Left ventricle myocardium superior (tissue), 1 donor: ENCODE results near the gene TNFRSF17. TPM values are rescaled to one million over a fixed set of nuclear protein-coding genes. Genes with fewer than 3 reads are reported as not detected.

Experiments
- ATAC-seq: fragments of 200-7000 bp; cut with Tn5 transposase; one replicate; pipeline ENCODE4 v1.9.1; 2020; ENCODE audit warnings: mild to moderate bottlenecking, moderate library complexity
- DNase-seq: peaks from one replicate; pipeline ENCODE4 v3.0.0-alpha.2; 2020
- intact Hi-C: fragments of 100-400 bp; cut with micrococcal nuclease; formaldehyde crosslinking; loops from one replicate; pipeline ENCODE4 v1.11.0; 2022
- total RNA-seq: library from RNA; stranded (reverse); fragmentation: NEBNext Ultra II Directional; extraction: Animal tissue kit (Norgen Biotek cat#: 25700); gene quantifications from one replicate; pipeline ENCODE4 v1.2.1, GENCODE V29; 2021
- donor health status: DM: no; HTN: yes; CAD: no; lungs with severe emphysema.

TNFRSF17 gene
- total RNA-seq, 1 donor from 2014 or later: not detected

- ATAC-seq (peak; percentile 89), DNase-seq (peak; percentile 43)
- intact Hi-C loops: no loop called here
These were observed 29.4 kb downstream of the TNFRSF17 start for GRCh38 chr16:11994143-11995119.

GRCh38 chr16:11996433-11997330, 31.7 kb downstream of the TNFRSF17 start:
- intact Hi-C loops: no loop called here
- DNase-seq (no peak), ATAC-seq (no peak)

- peak; percentile 35 for ATAC-seq
- intact Hi-C loops: no loop called here
- DNase-seq: no peak
These were observed 35.0 kb downstream of the TNFRSF17 start for GRCh38 chr16:12000032-12000431.

- intact Hi-C loops: no loop called here
- peak; percentile 79 for ATAC-seq
- no peak for DNase-seq
These were observed 37.5 kb downstream of the TNFRSF17 start for GRCh38 chr16:12002447-12003006.

GRCh38 chr16:12006637-12007036, 41.6 kb downstream of the TNFRSF17 start:
- ATAC-seq (no peak), DNase-seq (no peak)
- intact Hi-C loops: no loop called here

- ATAC-seq (no peak), DNase-seq (no peak)
- intact Hi-C loops: no loop called here
These were observed 44.5 kb downstream of the TNFRSF17 start for GRCh38 chr16:12009462-12009861.

GRCh38 chr16:12009922-12010321, 44.9 kb downstream of the TNFRSF17 start:
- DNase-seq: no peak
- intact Hi-C loops: no loop called here
- no peak for ATAC-seq

- intact Hi-C loops: no loop called here
- ATAC-seq: peak; percentile 53
- no peak for DNase-seq
These were observed 45.6 kb downstream of the TNFRSF17 start for GRCh38 chr16:12010388-12011251.

GRCh38 chr16:12011565-12011964, 46.6 kb downstream of the TNFRSF17 start:
- ATAC-seq (no peak), DNase-seq (no peak)
- intact Hi-C loops: no loop called here

GRCh38 chr16:12016291-12016947, 51.4 kb downstream of the TNFRSF17 start:
- ATAC-seq (peak; percentile 33), DNase-seq (no peak)
- intact Hi-C loops: no loop called here

GRCh38 chr16:12017558-12017957, 52.5 kb downstream of the TNFRSF17 start:
- intact Hi-C loops: no loop called here
- no peak for DNase-seq
- no peak for ATAC-seq

Other genes with a start within 250 kb of the TNFRSF17 start
- 20.8 TPM for gene TXNDC11, start 222.4 kb upstream of the TNFRSF17 start, total RNA-seq
- gene ZC3H7A, start 168.0 kb upstream of the TNFRSF17 start, total RNA-seq: 24.5 TPM
- 119 TPM for gene RSL1D1, start 113.7 kb upstream of the TNFRSF17 start, total RNA-seq
- gene GSPT1, start 49.3 kb upstream of the TNFRSF17 start, total RNA-seq: 92.5 TPM
- gene NPIPB2, start 23.2 kb upstream of the TNFRSF17 start, total RNA-seq: 2.5 TPM
- 9.7 TPM for gene SNX29, start 11.5 kb downstream of the TNFRSF17 start, total RNA-seq